A673 (cell line): ENCODE results near the gene PYHIN1.

Experiments used
- CTCF ChIP-seq: fragments of 300-800, 200-600 bp; sonication (generic); conservative IDR thresholded peaks from 2 replicates; pipeline ENCODE4 v1.5.1; 2017; ENCODE audit warnings: low read depth, mild to moderate bottlenecking, antibody characterized with exemption, low read length, moderate library complexity, mixed read lengths
- EZH2 ChIP-seq: fragments of 200-600 bp; sonication (generic); IDR thresholded peaks from 2 replicates; pipeline ENCODE4 v1.6.1; 2017; ENCODE audit warnings: borderline replicate concordance, low read depth, mild to moderate bottlenecking, mixed read lengths, antibody characterized with exemption, low read length; ENCODE audit not compliant: poor library complexity, severe bottlenecking

DNA sequence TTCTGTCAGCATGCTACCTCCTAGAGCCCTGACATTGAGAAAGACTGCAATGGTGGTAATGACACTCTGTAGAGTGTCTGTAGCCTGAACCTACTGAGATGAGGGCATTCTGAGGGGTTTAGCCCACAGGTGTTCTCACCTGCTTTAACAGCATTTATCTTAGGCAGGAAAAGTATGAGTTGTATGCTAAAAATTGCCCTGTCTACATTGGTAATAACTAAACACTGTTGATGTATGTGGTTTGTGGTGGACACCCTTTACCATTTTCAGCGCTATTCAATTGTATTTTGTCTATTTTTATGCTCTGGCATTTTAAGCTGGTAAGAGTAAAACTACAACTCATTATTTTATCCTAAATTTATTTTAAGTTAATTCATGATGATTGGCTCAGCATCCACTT, 10.0 kb downstream of the PYHIN1 start:
- TF ChIP-seq CTCF: no peak
- no peak for TF ChIP-seq EZH2
